WTC11 (cell line): ENCODE measurements around the gene APOO.

Experiments used
- TF ChIP-seq, protein P1 (sequence below): sonication (generic); formaldehyde crosslinking; IDR thresholded peaks from 2 replicates; pipeline ENCODE4 v1.8.0; 2023; ENCODE audit warnings: missing genetic modification reagents, mild to moderate bottlenecking, borderline replicate concordance
- TF ChIP-seq, protein P2 (sequence below): fragments of 200-600 bp; IDR thresholded peaks from 2 replicates; pipeline ENCODE4 v1.8.0; 2022; ENCODE audit warnings: antibody characterized with exemption

GRCh38 chrX:23844502-23845138 lies 63.1 kb downstream of the APOO start:
- TF ChIP-seq, protein P1, sequence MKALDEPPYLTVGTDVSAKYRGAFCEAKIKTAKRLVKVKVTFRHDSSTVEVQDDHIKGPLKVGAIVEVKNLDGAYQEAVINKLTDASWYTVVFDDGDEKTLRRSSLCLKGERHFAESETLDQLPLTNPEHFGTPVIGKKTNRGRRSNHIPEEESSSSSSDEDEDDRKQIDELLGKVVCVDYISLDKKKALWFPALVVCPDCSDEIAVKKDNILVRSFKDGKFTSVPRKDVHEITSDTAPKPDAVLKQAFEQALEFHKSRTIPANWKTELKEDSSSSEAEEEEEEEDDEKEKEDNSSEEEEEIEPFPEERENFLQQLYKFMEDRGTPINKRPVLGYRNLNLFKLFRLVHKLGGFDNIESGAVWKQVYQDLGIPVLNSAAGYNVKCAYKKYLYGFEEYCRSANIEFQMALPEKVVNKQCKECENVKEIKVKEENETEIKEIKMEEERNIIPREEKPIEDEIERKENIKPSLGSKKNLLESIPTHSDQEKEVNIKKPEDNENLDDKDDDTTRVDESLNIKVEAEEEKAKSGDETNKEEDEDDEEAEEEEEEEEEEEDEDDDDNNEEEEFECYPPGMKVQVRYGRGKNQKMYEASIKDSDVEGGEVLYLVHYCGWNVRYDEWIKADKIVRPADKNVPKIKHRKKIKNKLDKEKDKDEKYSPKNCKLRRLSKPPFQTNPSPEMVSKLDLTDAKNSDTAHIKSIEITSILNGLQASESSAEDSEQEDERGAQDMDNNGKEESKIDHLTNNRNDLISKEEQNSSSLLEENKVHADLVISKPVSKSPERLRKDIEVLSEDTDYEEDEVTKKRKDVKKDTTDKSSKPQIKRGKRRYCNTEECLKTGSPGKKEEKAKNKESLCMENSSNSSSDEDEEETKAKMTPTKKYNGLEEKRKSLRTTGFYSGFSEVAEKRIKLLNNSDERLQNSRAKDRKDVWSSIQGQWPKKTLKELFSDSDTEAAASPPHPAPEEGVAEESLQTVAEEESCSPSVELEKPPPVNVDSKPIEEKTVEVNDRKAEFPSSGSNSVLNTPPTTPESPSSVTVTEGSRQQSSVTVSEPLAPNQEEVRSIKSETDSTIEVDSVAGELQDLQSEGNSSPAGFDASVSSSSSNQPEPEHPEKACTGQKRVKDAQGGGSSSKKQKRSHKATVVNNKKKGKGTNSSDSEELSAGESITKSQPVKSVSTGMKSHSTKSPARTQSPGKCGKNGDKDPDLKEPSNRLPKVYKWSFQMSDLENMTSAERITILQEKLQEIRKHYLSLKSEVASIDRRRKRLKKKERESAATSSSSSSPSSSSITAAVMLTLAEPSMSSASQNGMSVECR (CRISPR knock-in tag), result no peak
- TF ChIP-seq, protein P2, sequence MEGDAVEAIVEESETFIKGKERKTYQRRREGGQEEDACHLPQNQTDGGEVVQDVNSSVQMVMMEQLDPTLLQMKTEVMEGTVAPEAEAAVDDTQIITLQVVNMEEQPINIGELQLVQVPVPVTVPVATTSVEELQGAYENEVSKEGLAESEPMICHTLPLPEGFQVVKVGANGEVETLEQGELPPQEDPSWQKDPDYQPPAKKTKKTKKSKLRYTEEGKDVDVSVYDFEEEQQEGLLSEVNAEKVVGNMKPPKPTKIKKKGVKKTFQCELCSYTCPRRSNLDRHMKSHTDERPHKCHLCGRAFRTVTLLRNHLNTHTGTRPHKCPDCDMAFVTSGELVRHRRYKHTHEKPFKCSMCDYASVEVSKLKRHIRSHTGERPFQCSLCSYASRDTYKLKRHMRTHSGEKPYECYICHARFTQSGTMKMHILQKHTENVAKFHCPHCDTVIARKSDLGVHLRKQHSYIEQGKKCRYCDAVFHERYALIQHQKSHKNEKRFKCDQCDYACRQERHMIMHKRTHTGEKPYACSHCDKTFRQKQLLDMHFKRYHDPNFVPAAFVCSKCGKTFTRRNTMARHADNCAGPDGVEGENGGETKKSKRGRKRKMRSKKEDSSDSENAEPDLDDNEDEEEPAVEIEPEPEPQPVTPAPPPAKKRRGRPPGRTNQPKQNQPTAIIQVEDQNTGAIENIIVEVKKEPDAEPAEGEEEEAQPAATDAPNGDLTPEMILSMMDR, result no peak
